IMR-90 (cell line): ENCODE results near the gene AXDND1. TPM values are rescaled to one million over a fixed set of nuclear protein-coding genes. Genes with fewer than 3 reads are reported as not detected.

ENCODE experiments used
- ATAC-seq: fragments of 200-7000 bp; cut with Tn5 transposase; 2 replicates; pipeline ENCODE4 v1.9.1; 2020; ENCODE audit warnings: low read depth, mild to moderate bottlenecking, moderate library complexity
- BruUV-seq: library from RNA; stranded (reverse); fragments of 400-500 nt; replicated peaks from 2 replicates; lab custom pipeline; 2021; lab: Mats Ljungman, UMichigan
- CTCF ChIA-PET: fragments of 300-600 bp; formaldehyde crosslinking; extraction: SDS; loops from one replicate; lab custom pipeline; 2021; ENCODE audit warnings: antibody characterized with exemption; lab: Yijun Ruan, JAX
- POLR2A ChIA-PET: fragments of 300-600 bp; sonication (Branson Sonifier 250); formaldehyde crosslinking; loops from one replicate; lab custom pipeline; 2022; ENCODE audit warnings: antibody characterized with exemption; ENCODE audit not compliant: unreplicated experiment; lab: Charles Lee
- DNase-seq: peaks from one replicate; pipeline ENCODE4 v3.0.0; 2013
- H2AFZ ChIP-seq: replicated peaks from 2 replicates; pipeline ENCODE3; 2013; ENCODE audit warnings: low read length, mild to moderate bottlenecking; ENCODE audit not compliant: poor library complexity
- H2AK5ac ChIP-seq: 2 replicates; pipeline ENCODE4 v1.6.1; 2013; ENCODE audit warnings: low read depth, low read length, inconsistent platforms
- H2AK9ac ChIP-seq: replicated peaks from 2 replicates; pipeline ENCODE3; 2013; ENCODE audit warnings: mild to moderate bottlenecking, low read depth, low read length, moderate library complexity; ENCODE audit not compliant: poor library complexity
- H2BK120ac ChIP-seq: 2 replicates; pipeline ENCODE4 v1.6.1; 2013; ENCODE audit warnings: low read depth, low read length, inconsistent platforms
- H2BK15ac ChIP-seq: 3 replicates; pipeline ENCODE4 v1.6.1; 2013; ENCODE audit warnings: low read depth, low read length, inconsistent platforms
- H2BK20ac ChIP-seq: 2 replicates; pipeline ENCODE4 v1.6.1; 2013; ENCODE audit warnings: low read depth, mild to moderate bottlenecking, inconsistent platforms, low read length, moderate library complexity
- H2BK5ac ChIP-seq: 2 replicates; pipeline ENCODE4 v1.6.1; 2013; ENCODE audit warnings: mild to moderate bottlenecking, low read depth, low read length, inconsistent platforms; ENCODE audit not compliant: poor library complexity, severe bottlenecking
- H3K14ac ChIP-seq: replicated peaks from 2 replicates; pipeline ENCODE4 v1.6.1; 2013; ENCODE audit warnings: low read depth, low read length, inconsistent platforms
- H3K18ac ChIP-seq: 2 replicates; pipeline ENCODE4 v1.6.1; 2013; ENCODE audit warnings: low read depth, low read length, control low read depth
- H3K23ac ChIP-seq: 2 replicates; pipeline ENCODE4 v1.6.1; 2013; ENCODE audit warnings: low read depth, low read length, inconsistent platforms
- H3K27ac ChIP-seq: 2 replicates; pipeline ENCODE4 v1.5.1; 2013; ENCODE audit warnings: mild to moderate bottlenecking, control low read depth, low read length; ENCODE audit not compliant: insufficient read depth
- H3K27me3 ChIP-seq: 2 replicates; pipeline ENCODE4 v1.6.1; 2013; ENCODE audit warnings: low read length; ENCODE audit not compliant: control insufficient read depth, insufficient read depth
- H3K36me3 ChIP-seq: 2 replicates; pipeline ENCODE4 v1.6.1; 2013; ENCODE audit warnings: low read length, mixed read lengths; ENCODE audit not compliant: control insufficient read depth, insufficient read depth
- H3K4ac ChIP-seq: 2 replicates; pipeline ENCODE4 v1.6.1; 2013; ENCODE audit warnings: low read depth, low read length, inconsistent platforms
- H3K4me1 ChIP-seq: 2 replicates; pipeline ENCODE4 v1.6.1; 2013; ENCODE audit warnings: low read length, mixed read lengths; ENCODE audit not compliant: control insufficient read depth, insufficient read depth
- H3K4me2 ChIP-seq: 2 replicates; pipeline ENCODE4 v1.6.1; 2013; ENCODE audit warnings: low read depth, mild to moderate bottlenecking, control low read depth, low read length, moderate library complexity
- H3K4me3 ChIP-seq: 2 replicates; pipeline ENCODE4 v1.5.1; 2013; ENCODE audit warnings: low read depth, mild to moderate bottlenecking, control low read depth, low read length, moderate library complexity; ENCODE audit not compliant: insufficient read depth
- H3K56ac ChIP-seq: 2 replicates; pipeline ENCODE4 v1.6.1; 2013; ENCODE audit warnings: low read length, inconsistent platforms; ENCODE audit not compliant: insufficient read depth; ENCODE audit errors: extremely low read depth
- H3K79me1 ChIP-seq, 2 experiments: 2 replicates each; pipeline ENCODE4 v1.6.1; 2013; ENCODE audit warnings: low read length in 2 of 2, inconsistent platforms in 1 of 2, low read depth in 1 of 2
- H3K9ac ChIP-seq: 2 replicates; pipeline ENCODE4 v1.6.1; 2013; ENCODE audit warnings: low read depth, low read length, control low read depth
- H3K9me1 ChIP-seq: 2 replicates; pipeline ENCODE4 v1.6.1; 2013; ENCODE audit warnings: low read length, inconsistent platforms; ENCODE audit not compliant: insufficient read depth
- H3K9me3 ChIP-seq: 2 replicates; pipeline ENCODE4 v1.6.1; 2013; ENCODE audit warnings: low read length; ENCODE audit not compliant: control insufficient read depth, insufficient read depth
- H4K20me1 ChIP-seq: 2 replicates; pipeline ENCODE4 v1.6.1; 2013; ENCODE audit warnings: low read length, inconsistent platforms; ENCODE audit not compliant: insufficient read depth
- H4K5ac ChIP-seq: 2 replicates; pipeline ENCODE4 v1.6.1; 2013; ENCODE audit warnings: mild to moderate bottlenecking, low read depth, low read length, control low read depth
- H4K8ac ChIP-seq, 2 experiments: 2 replicates each; pipeline ENCODE4 v1.6.1; 2013; ENCODE audit warnings: low read depth in 2 of 2, low read length in 2 of 2, control low read depth in 1 of 2, inconsistent platforms in 1 of 2
- H4K91ac ChIP-seq: 2 replicates; pipeline ENCODE4 v1.6.1; 2013; ENCODE audit warnings: low read depth, low read length, inconsistent platforms; ENCODE audit not compliant: insufficient read depth
- BHLHE40 ChIP-seq: fragments of 150-350 bp; IDR thresholded peaks from 2 replicates; pipeline ENCODE4 v1.6.1; 2016; ENCODE audit warnings: mild to moderate bottlenecking, low read depth, low read length
- CEBPB ChIP-seq: IDR thresholded peaks from 2 replicates; pipeline ENCODE4 v1.6.1; 2012; ENCODE audit warnings: low read depth, low read length, improper control_type of control experiment
- CHD1 ChIP-seq: IDR thresholded peaks from 2 replicates; pipeline ENCODE4 v1.6.1; 2012; ENCODE audit warnings: low read depth, low read length, improper control_type of control experiment
- CTCF ChIP-seq: conservative IDR thresholded peaks from 2 replicates; pipeline ENCODE4 v1.5.1; 2012; ENCODE audit warnings: mild to moderate bottlenecking, low read depth, low read length, improper control_type of control experiment
- ELK1 ChIP-seq: fragments of 150-350 bp; IDR thresholded peaks from 2 replicates; pipeline ENCODE4 v1.6.1; 2016; ENCODE audit warnings: low read depth, mild to moderate bottlenecking, low read length, moderate library complexity, borderline replicate concordance
- MAFK ChIP-seq: IDR thresholded peaks from 2 replicates; pipeline ENCODE4 v1.6.1; 2012; ENCODE audit warnings: low read depth, low read length, improper control_type of control experiment
- MAZ ChIP-seq: IDR thresholded peaks from 2 replicates; pipeline ENCODE4 v1.6.1; 2012; ENCODE audit warnings: low read depth, mild to moderate bottlenecking, low read length, improper control_type of control experiment, moderate library complexity, borderline replicate concordance
- MXI1 ChIP-seq: IDR thresholded peaks from 2 replicates; pipeline ENCODE4 v1.6.1; 2012; ENCODE audit warnings: low read depth, mild to moderate bottlenecking, low read length, moderate library complexity, borderline replicate concordance
- NFE2L2 ChIP-seq: fragments of 150-350 bp; IDR thresholded peaks from 2 replicates; pipeline ENCODE4 v1.6.1; 2016; ENCODE audit warnings: low read depth, mild to moderate bottlenecking, low read length
- POLR2A ChIP-seq: IDR thresholded peaks from 2 replicates; pipeline ENCODE4 v1.6.1; 2012; ENCODE audit warnings: mild to moderate bottlenecking, low read depth, low read length
- RAD21 ChIP-seq: IDR thresholded peaks from 2 replicates; pipeline ENCODE4 v1.6.1; 2012; ENCODE audit warnings: low read length, improper control_type of control experiment
- RCOR1 ChIP-seq: IDR thresholded peaks from 2 replicates; pipeline ENCODE4 v1.6.1; 2012; ENCODE audit warnings: mild to moderate bottlenecking, low read length, improper control_type of control experiment; ENCODE audit not compliant: insufficient replicate concordance
- RFX5 ChIP-seq: IDR thresholded peaks from 2 replicates; pipeline ENCODE4 v1.8.0; 2012; ENCODE audit warnings: low read depth, mild to moderate bottlenecking, low read length, moderate library complexity
- WGBS, 2 experiments: methylation state at CpG; one replicate each; pipeline versions ENCODE4 v1.1.5 to v1.1.7; 2013; ENCODE audit warnings: missing lambda C conversion rate in 2 of 2; ENCODE audit not compliant: insufficient read length in 1 of 2; ENCODE audit errors: extremely low coverage in 2 of 2; 5-methylcytosine and 5-hydroxymethylcytosine counted together
- dilution Hi-C: fragments of 300-500 bp; cut with HindIII; formaldehyde crosslinking; loops from one replicate; pipeline ENCODE4 v1.14.3; 2018; ENCODE audit warnings: low sequenced_read_pairs; ENCODE audit not compliant: unreplicated experiment
- in situ Hi-C: fragments of 300-500 bp; cut with MboI; formaldehyde crosslinking; loops from 3 replicates; pipeline ENCODE4 v1.14.3; 2019; ENCODE audit warnings: low sequenced_read_pairs, inconsistent platforms, mixed read lengths
- intact Hi-C: fragments of 100-400 bp; cut with micrococcal nuclease; formaldehyde crosslinking; loops from 2 replicates; pipeline ENCODE4 v1.10.0; 2022
- polyA plus RNA-seq, 3 experiments: library from polyadenylated mRNA; depleted of rRNA; stranded (reverse); fragments of >200 nt; gene quantifications; 2 replicates each; pipeline ENCODE4 v1.2.3, GENCODE V29; 2012; ENCODE audit warnings: low replicate concordance in 1 of 3
- total RNA-seq: library from RNA; depleted of rRNA; stranded (reverse); fragments of >200 nt; gene quantifications from 2 replicates; pipeline ENCODE4 v1.2.3, GENCODE V29; 2012

The AXDND1 gene
- total and polyA plus RNA-seq, 2 of the 4 experiments (the other 2 are of a cell fraction): not detected

GRCh38 chr1:179591592-179592580 lies 226.1 kb downstream of the AXDND1 start, which contains the start of gene TDRD5 (continued):
- TF ChIP-seq RFX5: no peak
- TF ChIP-seq CHD1: no peak

GRCh38 chr1:179598631-179599030 lies 232.9 kb downstream of the AXDND1 start:
- POLR2A ChIA-PET: interaction anchor here (0.6 kb wide), 1 partner anchor 573 kb away, joined by 9 read pairs; no protein-coding TSS in a partner anchor
- H2BK15ac ChIP-seq: no peak overlapping the region
- H3K23ac ChIP-seq: no peak overlapping the region
- no peak for ATAC-seq
- H4K8ac ChIP-seq: no peak overlapping the region
- H3K4me1 ChIP-seq: no peaks in the 10 kb centered on the region
- no peaks in the 10 kb centered on the region for H3K36me3 ChIP-seq
- no peak overlapping the region for H2BK120ac ChIP-seq
- no peak overlapping the region for H3K9ac ChIP-seq
- no peak overlapping the region for H3K18ac ChIP-seq
- H3K4ac ChIP-seq: no peak overlapping the region
- CTCF ChIA-PET: interaction anchor here (0.6 to 1.0 kb wide), 3 partner anchors 197 to 348 kb away, joined by 3 to 4 read pairs (median 3); no protein-coding TSS in a partner anchor
- no peak overlapping the region for H3K56ac ChIP-seq
- no peaks in the 10 kb centered on the region for H4K20me1 ChIP-seq
- intact Hi-C loops (loop anchor here (5.0 kb wide), 1 partner anchor 346 kb away; no protein-coding TSS in a partner anchor), in situ Hi-C loops (loop anchor here (25.0 kb wide), 1 partner anchor 336 kb away; no protein-coding TSS in a partner anchor), dilution Hi-C loops (no loop called here)
- no peak overlapping the region for H2AK9ac ChIP-seq
- no peak overlapping the region for H3K4me3 ChIP-seq
- no TSS peak for BruUV-seq
- no CpG with 5 or more reads among the region's 1 CpG for WGBS, 2 experiments
- H4K5ac ChIP-seq: no peak overlapping the region
- no peak overlapping the region for H3K4me2 ChIP-seq
- no peak overlapping the region for H4K91ac ChIP-seq
- H2BK5ac ChIP-seq: no peak overlapping the region
- no peaks in the 10 kb centered on the region for H3K9me3 ChIP-seq
- no peak for DNase-seq
- H3K27me3 ChIP-seq: peaks cover 3% of the 10 kb centered on the region
- H2BK20ac ChIP-seq: no peak overlapping the region
- no peaks in the 10 kb centered on the region for H3K79me1 ChIP-seq
- no peaks in the 10 kb centered on the region for H3K9me1 ChIP-seq
- no peak overlapping the region for H3K27ac ChIP-seq
- H2AK5ac ChIP-seq: no peak overlapping the region
- H3K14ac ChIP-seq: no peak overlapping the region
- H2AFZ ChIP-seq: no peak overlapping the region
- TF ChIP-seq RFX5 (no peak), MAFK (no peak), RAD21 (no peak), MAZ (no peak), NFE2L2 (no peak), CHD1 (no peak), RCOR1 (no peak), BHLHE40 (no peak), CEBPB (no peak), CTCF (no peak), MXI1 (no peak), ELK1 (no peak), POLR2A (no peak)
